GM12878 (cell line): ENCODE data around the gene CDCA5. TPM values are rescaled to one million over a fixed set of nuclear protein-coding genes. Genes with fewer than 3 reads are reported as not detected.

Experiments used
- ATF2 ChIP-seq: IDR thresholded peaks from 2 replicates; pipeline ENCODE4 v1.6.1; 2012; ENCODE audit warnings: low read length, inconsistent platforms
- E2F8 ChIP-seq: fragments of 450-650 bp; IDR thresholded peaks from 2 replicates; pipeline ENCODE4 v1.6.1; 2018; ENCODE audit warnings: mild to moderate bottlenecking, low read depth, moderate library complexity; ENCODE audit not compliant: partially characterized antibody
- MEF2B ChIP-seq: fragments of 450-650 bp; IDR thresholded peaks from 2 replicates; pipeline ENCODE4 v1.6.1; 2018; ENCODE audit warnings: mild to moderate bottlenecking, moderate library complexity; ENCODE audit not compliant: partially characterized antibody, poor library complexity, severe bottlenecking
- POU2F2 ChIP-seq: IDR thresholded peaks from 3 replicates; pipeline ENCODE4 v1.6.1; 2011; ENCODE audit warnings: low read depth, mild to moderate bottlenecking, low read length, borderline replicate concordance
- RBBP5 ChIP-seq: fragments of 200-600 bp; sonication (generic); conservative IDR thresholded peaks from 2 replicates; pipeline ENCODE4 v1.6.1; 2016
- REST ChIP-seq: IDR thresholded peaks from 2 replicates; pipeline ENCODE4 v1.6.1; 2012; ENCODE audit warnings: mild to moderate bottlenecking, low read depth, low read length
- ZBED1 ChIP-seq: IDR thresholded peaks from 2 replicates; pipeline ENCODE4 v1.6.1; 2016; ENCODE audit warnings: borderline replicate concordance
- polyA plus RNA-seq, 11 experiments: library from polyadenylated mRNA; depleted of rRNA in 4 of 11; unstranded in 6 of 11; stranded (reverse) in 5 of 11; fragments of >200 nt; fragmentation: Nextera tagmentation in 4 of 11; fragmentation: Illumina TruSeq in 1 of 11; extraction: Ambion mirVana in 4 of 11; extraction: Trizol in 1 of 11; gene quantifications; 1 replicate in 1 of 11; 2 replicates in 10 of 11; pipeline versions ENCODE4 v1.2.1 to v1.2.3, GENCODE V29; 2011 to 2016; ENCODE audit warnings: inconsistent platforms in 2 of 11, missing spikeins in 2 of 11, low read depth in 1 of 11
- total RNA-seq, 4 experiments: library from RNA; depleted of rRNA in 3 of 4; stranded (reverse); fragments of >200 nt in 3 of 4; fragmentation: Illumina TruSeq in 1 of 4; extraction: Trizol in 1 of 4; gene quantifications; 2 replicates each; pipeline versions ENCODE4 v1.2.1 to v1.2.3, GENCODE V29; 2013 to 2021
- TF ChIP-seq, protein P1 (sequence below): IDR thresholded peaks from 2 replicates; pipeline ENCODE4 v1.6.1; 2012; ENCODE audit warnings: improper control_type of control experiment, low read depth, low read length; ENCODE audit not compliant: insufficient replicate concordance
- TF ChIP-seq, protein P2 (sequence below): fragments of 450-650 bp; IDR thresholded peaks from 2 replicates; pipeline ENCODE4 v1.6.1; 2017; ENCODE audit warnings: mild to moderate bottlenecking, low read depth, inconsistent platforms; ENCODE audit not compliant: poor library complexity, severe bottlenecking

The CDCA5 gene
- total and polyA plus RNA-seq, 10 of the 15 experiments (the other 5 are each of a cell fraction or from before 2014, with no cell fraction given) = 21.2 to 107 (median 64.9) TPM

GRCh38 chr11:65117206-65118096 lies 33.6 kb upstream of the CDCA5 start, which contains the start of gene ZNHIT2 (continued):
- TF ChIP-seq ATF2 (peak; percentile 78), RBBP5 (no peak), POU2F2 (peak; percentile 81; the same call in 2 of the 3 replicates), E2F8 (peak; percentile 91), REST (no peak), MEF2B (peak; percentile 14), ZBED1 (0 out of 2 replicates have a peak, but pooled peaks have one; percentile 83)
- TF ChIP-seq, protein P1, sequence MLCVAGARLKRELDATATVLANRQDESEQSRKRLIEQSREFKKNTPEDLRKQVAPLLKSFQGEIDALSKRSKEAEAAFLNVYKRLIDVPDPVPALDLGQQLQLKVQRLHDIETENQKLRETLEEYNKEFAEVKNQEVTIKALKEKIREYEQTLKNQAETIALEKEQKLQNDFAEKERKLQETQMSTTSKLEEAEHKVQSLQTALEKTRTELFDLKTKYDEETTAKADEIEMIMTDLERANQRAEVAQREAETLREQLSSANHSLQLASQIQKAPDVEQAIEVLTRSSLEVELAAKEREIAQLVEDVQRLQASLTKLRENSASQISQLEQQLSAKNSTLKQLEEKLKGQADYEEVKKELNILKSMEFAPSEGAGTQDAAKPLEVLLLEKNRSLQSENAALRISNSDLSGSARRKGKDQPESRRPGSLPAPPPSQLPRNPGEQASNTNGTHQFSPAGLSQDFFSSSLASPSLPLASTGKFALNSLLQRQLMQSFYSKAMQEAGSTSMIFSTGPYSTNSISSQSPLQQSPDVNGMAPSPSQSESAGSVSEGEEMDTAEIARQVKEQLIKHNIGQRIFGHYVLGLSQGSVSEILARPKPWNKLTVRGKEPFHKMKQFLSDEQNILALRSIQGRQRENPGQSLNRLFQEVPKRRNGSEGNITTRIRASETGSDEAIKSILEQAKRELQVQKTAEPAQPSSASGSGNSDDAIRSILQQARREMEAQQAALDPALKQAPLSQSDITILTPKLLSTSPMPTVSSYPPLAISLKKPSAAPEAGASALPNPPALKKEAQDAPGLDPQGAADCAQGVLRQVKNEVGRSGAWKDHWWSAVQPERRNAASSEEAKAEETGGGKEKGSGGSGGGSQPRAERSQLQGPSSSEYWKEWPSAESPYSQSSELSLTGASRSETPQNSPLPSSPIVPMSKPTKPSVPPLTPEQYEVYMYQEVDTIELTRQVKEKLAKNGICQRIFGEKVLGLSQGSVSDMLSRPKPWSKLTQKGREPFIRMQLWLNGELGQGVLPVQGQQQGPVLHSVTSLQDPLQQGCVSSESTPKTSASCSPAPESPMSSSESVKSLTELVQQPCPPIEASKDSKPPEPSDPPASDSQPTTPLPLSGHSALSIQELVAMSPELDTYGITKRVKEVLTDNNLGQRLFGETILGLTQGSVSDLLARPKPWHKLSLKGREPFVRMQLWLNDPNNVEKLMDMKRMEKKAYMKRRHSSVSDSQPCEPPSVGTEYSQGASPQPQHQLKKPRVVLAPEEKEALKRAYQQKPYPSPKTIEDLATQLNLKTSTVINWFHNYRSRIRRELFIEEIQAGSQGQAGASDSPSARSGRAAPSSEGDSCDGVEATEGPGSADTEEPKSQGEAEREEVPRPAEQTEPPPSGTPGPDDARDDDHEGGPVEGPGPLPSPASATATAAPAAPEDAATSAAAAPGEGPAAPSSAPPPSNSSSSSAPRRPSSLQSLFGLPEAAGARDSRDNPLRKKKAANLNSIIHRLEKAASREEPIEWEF = no peak
- TF ChIP-seq, protein P2, sequence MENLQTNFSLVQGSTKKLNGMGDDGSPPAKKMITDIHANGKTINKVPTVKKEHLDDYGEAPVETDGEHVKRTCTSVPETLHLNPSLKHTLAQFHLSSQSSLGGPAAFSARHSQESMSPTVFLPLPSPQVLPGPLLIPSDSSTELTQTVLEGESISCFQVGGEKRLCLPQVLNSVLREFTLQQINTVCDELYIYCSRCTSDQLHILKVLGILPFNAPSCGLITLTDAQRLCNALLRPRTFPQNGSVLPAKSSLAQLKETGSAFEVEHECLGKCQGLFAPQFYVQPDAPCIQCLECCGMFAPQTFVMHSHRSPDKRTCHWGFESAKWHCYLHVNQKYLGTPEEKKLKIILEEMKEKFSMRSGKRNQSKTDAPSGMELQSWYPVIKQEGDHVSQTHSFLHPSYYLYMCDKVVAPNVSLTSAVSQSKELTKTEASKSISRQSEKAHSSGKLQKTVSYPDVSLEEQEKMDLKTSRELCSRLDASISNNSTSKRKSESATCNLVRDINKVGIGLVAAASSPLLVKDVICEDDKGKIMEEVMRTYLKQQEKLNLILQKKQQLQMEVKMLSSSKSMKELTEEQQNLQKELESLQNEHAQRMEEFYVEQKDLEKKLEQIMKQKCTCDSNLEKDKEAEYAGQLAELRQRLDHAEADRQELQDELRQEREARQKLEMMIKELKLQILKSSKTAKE = peak; percentile 35
